Measurements from ENCODE around the gene STK36.

DNA sequence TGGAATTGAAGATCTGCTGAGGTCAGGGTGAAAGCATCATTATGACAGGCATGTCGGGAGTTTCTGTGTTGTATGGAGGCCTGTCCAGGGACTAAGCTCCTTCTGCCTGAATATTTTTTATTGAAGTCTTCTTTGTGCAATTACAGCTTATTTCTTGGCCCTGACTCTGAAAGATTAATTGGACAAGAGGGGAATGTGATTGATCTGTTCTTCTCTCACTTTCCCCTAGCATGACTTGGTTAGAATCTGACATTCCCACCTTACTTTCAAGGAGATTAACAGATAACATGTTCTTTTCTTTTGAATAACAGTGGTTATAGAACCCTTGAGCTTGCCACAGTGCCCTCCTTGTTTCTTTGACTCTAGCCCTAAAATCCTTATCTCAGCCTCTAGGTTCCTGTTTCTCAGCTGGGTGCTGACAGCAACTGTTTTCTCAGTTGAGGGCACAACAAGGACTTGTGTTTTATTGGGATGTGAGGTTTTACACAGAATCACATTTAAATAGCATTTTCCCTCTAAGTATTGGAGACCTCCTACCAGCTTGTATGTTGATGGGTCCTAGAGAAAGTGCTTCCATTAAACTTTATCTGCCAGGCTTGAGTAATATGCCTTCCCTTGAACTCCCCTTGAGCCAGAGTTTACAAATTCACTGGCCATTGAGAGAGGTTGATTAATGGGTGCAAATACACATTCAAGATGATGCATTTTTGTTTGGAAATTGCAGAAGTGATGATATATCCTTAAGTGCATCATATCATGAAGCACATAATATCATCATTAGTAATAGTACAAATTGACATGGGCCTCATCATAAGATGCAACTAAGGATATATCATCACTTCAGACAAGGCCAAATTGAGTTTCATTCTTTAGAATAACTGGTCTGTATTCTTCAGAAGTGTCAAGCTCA lies 51.2 kb downstream of the STK36 start:
- TF ChIP-seq, protein P1, sequence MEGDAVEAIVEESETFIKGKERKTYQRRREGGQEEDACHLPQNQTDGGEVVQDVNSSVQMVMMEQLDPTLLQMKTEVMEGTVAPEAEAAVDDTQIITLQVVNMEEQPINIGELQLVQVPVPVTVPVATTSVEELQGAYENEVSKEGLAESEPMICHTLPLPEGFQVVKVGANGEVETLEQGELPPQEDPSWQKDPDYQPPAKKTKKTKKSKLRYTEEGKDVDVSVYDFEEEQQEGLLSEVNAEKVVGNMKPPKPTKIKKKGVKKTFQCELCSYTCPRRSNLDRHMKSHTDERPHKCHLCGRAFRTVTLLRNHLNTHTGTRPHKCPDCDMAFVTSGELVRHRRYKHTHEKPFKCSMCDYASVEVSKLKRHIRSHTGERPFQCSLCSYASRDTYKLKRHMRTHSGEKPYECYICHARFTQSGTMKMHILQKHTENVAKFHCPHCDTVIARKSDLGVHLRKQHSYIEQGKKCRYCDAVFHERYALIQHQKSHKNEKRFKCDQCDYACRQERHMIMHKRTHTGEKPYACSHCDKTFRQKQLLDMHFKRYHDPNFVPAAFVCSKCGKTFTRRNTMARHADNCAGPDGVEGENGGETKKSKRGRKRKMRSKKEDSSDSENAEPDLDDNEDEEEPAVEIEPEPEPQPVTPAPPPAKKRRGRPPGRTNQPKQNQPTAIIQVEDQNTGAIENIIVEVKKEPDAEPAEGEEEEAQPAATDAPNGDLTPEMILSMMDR (IDR thresholded peaks at IDR 0.05; ENCODE audit: extremely low read depth in 1 of 2, insufficient read depth in 1 of 2, low read depth in 1 of 2, low read length in 2 of 2), result no peak
- TF ChIP-seq POLR2A (IDR thresholded peaks at IDR 0.05; ENCODE audit: low read depth, low read length) (no peak), EZH2 (IDR thresholded peaks at IDR 0.05; ENCODE audit: borderline replicate concordance, low read depth, low read length, severe bottlenecking) (no peak), POLR2AphosphoS5 (IDR thresholded peaks at IDR 0.05; ENCODE audit: insufficient read depth, low read depth, low read length) (no peak), MYC (IDR thresholded peaks at IDR 0.05; ENCODE audit: low read depth, low read length) (no peak)
- TF ChIP-seq, protein P2, sequence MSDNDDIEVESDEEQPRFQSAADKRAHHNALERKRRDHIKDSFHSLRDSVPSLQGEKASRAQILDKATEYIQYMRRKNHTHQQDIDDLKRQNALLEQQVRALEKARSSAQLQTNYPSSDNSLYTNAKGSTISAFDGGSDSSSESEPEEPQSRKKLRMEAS (IDR thresholded peaks at IDR 0.05; ENCODE audit: insufficient read depth, insufficient read length), result no peak
